ENCODE measurements around the gene KIF4B.

KIF4B gene, protein sequence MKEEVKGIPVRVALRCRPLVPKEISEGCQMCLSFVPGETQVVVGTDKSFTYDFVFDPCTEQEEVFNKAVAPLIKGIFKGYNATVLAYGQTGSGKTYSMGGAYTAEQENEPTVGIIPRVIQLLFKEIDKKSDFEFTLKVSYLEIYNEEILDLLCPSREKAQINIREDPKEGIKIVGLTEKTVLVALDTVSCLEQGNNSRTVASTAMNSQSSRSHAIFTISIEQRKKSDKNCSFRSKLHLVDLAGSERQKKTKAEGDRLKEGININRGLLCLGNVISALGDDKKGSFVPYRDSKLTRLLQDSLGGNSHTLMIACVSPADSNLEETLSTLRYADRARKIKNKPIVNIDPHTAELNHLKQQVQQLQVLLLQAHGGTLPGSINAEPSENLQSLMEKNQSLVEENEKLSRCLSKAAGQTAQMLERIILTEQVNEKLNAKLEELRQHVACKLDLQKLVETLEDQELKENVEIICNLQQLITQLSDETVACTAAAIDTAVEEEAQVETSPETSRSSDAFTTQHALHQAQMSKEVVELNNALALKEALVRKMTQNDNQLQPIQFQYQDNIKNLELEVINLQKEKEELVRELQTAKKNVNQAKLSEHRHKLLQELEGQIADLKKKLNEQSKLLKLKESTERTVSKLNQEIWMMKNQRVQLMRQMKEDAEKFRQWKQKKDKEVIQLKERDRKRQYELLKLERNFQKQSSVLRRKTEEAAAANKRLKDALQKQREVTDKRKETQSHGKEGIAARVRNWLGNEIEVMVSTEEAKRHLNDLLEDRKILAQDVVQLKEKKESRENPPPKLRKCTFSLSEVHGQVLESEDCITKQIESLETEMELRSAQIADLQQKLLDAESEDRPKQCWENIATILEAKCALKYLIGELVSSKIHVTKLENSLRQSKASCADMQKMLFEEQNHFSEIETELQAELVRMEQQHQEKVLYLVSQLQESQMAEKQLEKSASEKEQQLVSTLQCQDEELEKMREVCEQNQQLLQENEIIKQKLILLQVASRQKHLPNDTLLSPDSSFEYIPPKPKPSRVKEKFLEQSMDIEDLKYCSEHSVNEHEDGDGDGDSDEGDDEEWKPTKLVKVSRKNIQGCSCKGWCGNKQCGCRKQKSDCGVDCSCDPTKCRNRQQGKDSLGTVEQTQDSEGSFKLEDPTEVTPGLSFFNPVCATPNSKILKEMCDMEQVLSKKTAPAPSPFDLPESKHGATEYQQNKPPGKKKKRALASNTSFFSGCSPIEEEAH

DNA sequence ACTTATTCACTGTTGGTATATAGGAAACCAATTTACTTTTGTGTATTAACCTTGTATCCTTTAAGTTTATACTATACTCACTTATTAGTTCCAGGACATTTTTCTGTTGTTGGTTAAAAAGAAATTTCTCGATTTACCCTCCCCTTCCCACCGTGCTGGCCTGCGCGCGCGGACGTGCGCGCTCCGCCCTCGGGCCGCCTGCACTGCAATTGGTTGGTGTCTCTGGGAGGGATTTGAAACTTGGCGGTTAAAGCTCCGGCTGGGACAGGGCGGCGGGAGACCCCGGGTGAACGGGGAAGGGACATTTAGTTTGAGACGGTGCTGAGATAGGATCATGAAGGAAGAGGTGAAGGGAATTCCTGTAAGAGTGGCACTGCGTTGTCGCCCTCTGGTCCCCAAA, at the start of gene KIF4B:
KIF4B (plus strand) TSS at position 230 of the 400 bp plus-strand sequence; CDS start at position 335, 105 bp downstream.
- no peak for DNase-seq (ENCODE audit: low spot score)
- TF ChIP-seq CTCF (IDR thresholded peaks at IDR 0.05): no peak
- Histone ChIP-seq H3K4me3 (no peak within 1 kb of the TSS), H3K27ac (no peak within 1 kb of the TSS)

GRCh38 chr5:154966081-154966841, 47.3 kb upstream of the KIF4B start:
- Histone ChIP-seq H3K4me3 (no peak overlapping the region), H3K27ac (no peak overlapping the region)
- TF ChIP-seq CTCF (IDR thresholded peaks at IDR 0.05): no peak
- no peak for DNase-seq (ENCODE audit: low spot score)

DNA sequence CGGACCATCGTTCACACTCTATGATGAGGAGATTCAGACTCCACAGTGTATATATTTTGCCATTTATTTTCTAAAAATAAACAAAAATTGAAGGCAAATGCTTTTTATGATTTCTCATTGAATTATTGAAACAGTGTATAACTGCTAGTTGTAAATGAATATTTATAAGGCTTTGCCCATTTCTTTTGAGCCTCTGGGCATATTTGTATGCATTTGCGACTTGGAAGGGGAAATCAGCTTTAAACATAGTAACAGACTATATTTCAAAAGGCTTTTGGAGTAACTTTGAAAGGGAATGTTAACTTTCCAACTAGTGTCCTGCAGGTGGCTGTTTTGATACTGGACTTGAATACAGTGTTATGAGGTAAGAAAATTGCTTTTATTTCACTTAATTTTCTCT, 46.7 kb upstream of the KIF4B start:
- no peak overlapping the region for H3K4me3 ChIP-seq
- DNase-seq (ENCODE audit: low spot score): no peak
- no peak overlapping the region for H3K27ac ChIP-seq
- no peak for TF ChIP-seq CTCF (IDR thresholded peaks at IDR 0.05)

DNA sequence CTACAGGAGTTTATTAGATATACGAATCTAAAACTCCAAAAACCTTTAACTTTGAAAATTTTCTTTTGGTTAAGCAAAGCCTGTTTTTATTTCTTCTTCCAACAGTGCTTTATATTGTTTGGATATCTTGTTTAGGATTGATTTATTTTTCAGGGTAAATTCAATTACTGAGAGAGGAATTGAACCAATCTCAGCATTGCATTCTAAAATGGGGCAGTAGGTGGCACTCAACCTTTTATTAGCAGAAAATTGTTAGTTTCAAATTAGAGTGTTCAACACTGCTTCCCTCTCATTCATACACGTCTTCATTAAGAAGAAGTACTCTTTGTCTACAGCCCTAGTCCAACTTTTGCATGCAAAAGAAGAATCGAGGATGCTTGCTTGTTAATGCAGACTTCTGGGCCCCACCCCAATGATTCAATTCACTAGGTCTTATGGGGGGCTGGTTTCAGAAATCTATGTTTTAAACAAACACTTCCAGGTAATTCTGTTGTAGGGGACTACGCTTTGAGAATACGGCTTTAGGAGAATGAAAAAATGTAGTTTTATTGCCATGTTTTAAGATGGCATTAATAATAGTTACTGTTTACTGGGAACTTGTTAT, 46.0 kb upstream of the KIF4B start:
- DNase-seq (ENCODE audit: low spot score): no peak
- TF ChIP-seq CTCF (IDR thresholded peaks at IDR 0.05): no peak
- Histone ChIP-seq H3K4me3 (no peak overlapping the region), H3K27ac (no peak overlapping the region)

GRCh38 chr5:154968953-154969352, 44.6 kb upstream of the KIF4B start:
- no peak overlapping the region for H3K27ac ChIP-seq
- H3K4me3 ChIP-seq: no peak overlapping the region
- no peak for DNase-seq (ENCODE audit: low spot score)
- TF ChIP-seq CTCF (IDR thresholded peaks at IDR 0.05): no peak

DNA sequence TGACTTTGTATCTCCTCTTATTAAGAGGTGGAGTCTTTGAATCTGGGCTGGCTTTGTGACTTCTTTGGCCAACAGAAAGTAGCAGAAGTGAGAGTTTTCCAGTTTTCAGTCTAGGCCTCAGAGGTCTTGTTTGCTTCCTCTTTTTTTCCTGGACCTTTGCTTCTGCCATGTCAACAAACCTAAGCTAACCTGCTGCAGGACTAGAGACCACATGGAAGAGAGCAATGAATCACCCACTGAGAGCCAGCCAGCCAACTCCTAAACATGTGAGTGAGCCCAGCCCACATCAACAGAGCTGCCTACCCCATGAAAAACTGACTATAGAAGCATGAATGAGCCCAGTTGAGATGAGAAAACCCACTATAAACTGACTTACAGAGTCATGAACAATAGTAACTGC, 42.8 kb upstream of the KIF4B start:
- no peak for DNase-seq (ENCODE audit: low spot score)
- Histone ChIP-seq H3K4me3 (no peak overlapping the region), H3K27ac (no peak overlapping the region)
- no peak for TF ChIP-seq CTCF (IDR thresholded peaks at IDR 0.05)

Measured in coronary artery (tissue), 2 donors.